Pulmonary artery endothelial cell (primary cell): ENCODE results near the gene SLC35A4. TPM values are rescaled to one million over a fixed set of nuclear protein-coding genes. Genes with fewer than 3 reads are reported as not detected.
"Not testable (repeated sequence)": the region's sequence is repeated elsewhere in the genome, so short reads cannot be mapped to it uniquely, and the experiment has no call there.

Source experiments
- DNase-seq: peaks from one replicate; pipeline ENCODE4 v3.0.0-alpha.2; 2011; ENCODE audit warnings: low read depth, low spot score
- total RNA-seq: library from RNA; depleted of rRNA; stranded (reverse); fragments of >200 nt; gene quantifications from 2 replicates; pipeline ENCODE4 v1.2.3, GENCODE V29; 2014

Gene SLC35A4
- total RNA-seq, 1 donor from 2014 or later, result 22.6 TPM

DNA sequence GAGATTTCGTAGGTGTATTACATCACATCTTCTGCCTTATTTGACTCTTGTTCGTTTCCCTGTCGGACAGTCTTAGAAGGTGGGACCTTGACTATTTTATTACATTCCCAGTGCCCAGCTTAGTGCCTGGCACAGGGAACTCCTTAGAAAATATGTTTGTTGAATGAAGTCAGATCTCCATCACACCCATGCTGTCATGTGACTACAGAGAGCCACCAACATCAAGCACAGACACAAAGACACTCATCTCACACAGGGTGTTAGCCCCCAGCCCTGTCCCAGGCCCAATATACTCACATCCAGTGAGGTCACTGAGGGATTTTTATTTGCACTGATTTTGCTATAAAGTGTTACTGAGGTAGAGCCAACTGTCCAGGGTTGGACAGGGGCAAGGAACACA lies 6.7 kb upstream of the SLC35A4 start:
- no peak for DNase-seq

DNA sequence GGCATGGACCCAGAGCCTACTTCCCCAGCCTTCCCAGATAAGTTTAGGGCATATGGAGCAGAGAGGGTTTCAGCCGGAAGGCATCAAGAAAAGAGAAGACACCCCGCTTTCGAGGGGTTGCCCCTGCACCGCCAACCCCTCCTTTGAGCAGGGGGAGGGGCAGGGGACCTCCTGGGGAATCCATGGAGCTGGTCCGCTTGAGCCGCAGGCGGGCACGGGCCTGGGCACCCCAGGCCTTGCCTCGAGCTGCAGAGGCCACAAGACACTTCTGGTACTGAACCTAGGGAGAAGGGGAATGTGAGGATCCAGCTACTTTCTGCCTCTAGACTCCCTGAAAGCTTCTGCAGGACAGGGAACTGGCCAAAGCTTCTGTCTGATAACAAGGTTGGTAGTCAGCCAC lies 6.1 kb upstream of the SLC35A4 start:
- DNase-seq, result no peak

DNA sequence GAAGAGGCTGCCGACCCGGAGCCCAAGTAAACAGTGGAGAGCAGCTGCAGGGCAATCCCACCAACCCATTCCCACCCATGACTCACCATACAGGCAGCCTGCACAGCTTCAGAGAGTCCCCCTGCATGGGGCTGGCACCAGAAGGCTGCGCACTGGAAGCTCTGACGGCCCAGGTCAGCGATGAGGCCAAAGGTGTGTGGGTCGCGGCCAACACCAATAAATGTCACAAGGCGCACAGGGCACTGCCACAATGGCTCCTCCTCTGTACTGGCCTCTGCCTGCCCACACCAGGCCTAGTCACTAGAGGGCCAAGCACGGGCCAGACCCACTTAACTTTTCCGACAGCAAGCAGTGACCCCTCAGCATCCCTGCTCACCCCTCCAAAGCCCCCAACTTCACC lies 4.4 kb upstream of the SLC35A4 start:
- DNase-seq, result no peak

DNA sequence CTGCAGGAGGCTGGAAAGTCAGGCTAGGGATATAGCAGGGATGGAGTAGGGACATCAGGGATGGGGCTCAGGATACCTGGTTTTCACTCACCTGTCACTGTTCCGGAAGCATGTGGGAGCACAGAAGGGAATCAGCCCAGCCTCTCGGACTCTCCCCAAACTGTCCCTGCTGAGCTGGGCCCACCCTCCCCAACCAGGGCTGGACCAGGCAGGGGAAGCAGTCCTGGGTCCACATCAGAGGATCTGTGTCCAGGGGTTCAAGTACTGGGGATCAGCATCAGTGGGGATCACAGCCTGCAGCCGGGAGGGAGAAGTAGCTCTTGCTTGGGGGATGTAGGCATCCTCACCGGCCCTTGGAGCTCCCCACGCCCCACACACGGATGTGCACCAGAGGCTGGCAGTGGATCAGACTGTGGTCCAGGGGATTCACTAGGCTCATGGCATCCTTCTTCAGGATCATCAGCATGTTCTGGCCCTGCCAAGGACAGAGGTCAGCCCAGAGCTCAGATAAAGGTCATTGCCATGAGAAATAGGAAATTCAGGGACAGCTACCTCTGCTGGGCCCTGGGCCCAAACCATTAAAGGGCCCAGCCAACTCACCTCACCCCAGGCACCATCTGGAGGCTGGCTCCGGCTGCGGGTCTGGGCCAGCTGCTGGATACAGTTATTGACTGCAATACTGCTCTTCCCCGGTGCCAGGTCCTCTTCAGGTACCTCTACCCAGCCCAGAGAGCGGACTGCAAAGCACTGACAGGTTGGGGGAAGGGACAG lies 2.7 kb upstream of the SLC35A4 start:
- DNase-seq, result no peak

DNA sequence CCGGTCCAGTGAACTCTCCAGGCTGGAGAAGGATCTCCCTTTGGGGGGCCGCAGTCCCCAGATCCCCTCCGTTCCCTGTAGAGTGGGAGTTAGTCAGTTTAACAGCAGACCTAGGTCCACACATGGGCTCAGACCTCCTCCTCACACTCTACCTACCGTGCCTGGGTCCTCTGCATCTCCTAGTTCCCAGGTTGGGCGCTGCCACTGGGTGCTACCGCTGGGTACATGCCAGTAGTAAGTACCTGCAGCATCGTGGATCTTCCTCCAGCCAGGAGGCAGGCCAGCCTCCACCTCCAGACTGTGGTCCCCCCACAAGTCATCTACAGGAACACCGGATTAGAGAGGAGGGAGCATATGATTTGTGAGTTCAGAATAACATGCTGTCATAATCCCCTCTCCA lies 1.0 kb upstream of the SLC35A4 start:
- DNase-seq, result no peak

DNA sequence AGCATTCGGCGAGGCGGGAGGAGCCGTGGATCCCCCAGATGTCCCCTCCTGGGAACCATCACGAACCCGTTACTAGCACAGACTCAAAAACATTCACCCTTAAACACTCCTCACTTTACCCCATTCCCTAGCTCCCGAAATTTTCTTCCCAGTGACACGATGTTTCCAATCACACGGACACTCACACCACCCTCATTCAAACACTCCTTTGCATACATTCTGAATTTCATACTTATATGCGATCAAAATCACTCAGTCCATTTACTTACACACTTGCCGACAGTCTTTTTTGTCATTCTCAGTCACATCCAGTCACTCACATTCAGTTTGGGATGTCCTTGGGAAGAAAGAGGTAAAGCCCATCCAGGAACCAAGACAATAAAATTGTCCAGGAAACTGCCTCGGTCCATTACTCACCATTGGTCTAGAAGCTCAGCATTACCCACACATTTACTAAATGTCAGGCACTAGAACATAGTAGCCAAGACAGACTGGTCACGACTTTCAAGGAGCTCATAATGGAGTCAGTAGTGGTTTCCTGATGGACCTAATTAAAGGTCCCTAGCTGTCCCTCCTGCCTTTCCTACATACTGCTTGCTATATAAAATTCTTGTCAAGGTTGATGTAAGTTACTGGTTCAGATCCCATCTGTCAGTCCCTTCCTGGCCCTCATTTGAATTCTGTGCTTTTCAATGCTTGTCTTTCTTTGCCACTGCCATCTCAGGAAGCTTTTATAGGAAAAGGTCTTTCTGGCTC lies 574 bp downstream of the SLC35A4 start:
- no peak for DNase-seq

DNA sequence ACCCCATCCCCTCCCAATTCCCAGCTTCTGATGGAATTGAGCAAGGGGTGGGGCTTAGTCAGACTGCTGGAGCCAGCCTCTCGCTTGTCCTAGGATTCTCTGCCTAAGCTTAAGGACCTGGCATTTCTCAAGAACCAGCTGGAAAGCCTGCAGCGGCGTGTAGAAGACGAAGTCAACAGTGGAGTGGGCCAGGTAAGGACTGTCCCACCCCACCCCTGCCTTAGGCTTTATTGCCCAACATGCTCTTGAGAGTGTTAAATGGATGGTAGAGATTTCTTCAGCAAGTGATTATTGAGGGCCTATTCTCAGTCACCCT lies 1.1 kb downstream of the SLC35A4 start:
- DNase-seq, result no peak

DNA sequence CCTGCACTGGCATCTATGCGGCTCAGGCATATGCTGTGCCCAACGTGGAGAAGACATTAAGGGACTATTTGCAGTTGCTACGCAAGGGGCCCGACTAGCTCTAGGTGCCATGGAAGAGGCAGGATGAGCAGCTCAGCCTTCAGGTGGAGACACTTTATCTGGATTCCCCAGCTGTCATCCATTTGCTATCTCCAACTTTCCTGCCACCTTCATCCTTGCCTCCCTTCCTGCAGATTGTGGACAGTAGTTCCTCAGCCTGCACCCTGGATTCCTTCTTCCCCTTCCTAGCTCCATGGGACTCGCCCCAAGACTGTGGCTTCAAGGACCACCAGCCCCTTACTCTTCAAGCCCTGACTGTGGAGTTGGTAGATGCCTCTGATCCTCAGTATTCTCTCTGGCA lies 2.0 kb downstream of the SLC35A4 start:
- DNase-seq, result no peak

DNA sequence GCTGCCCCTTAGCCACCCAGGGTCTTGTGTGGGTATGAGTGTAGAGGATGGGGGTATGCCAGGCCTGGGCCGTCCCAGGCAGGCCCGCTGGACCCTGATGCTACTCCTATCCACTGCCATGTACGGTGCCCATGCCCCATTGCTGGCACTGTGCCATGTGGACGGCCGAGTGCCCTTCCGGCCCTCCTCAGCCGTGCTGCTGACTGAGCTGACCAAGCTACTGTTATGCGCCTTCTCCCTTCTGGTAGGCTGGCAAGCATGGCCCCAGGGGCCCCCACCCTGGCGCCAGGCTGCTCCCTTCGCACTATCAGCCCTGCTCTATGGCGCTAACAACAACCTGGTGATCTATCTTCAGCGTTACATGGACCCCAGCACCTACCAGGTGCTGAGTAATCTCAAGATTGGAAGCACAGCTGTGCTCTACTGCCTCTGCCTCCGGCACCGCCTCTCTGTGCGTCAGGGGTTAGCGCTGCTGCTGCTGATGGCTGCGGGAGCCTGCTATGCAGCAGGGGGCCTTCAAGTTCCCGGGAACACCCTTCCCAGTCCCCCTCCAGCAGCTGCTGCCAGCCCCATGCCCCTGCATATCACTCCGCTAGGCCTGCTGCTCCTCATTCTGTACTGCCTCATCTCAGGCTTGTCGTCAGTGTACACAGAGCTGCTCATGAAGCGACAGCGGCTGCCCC lies 2.6 kb downstream of the SLC35A4 start:
- DNase-seq, result no peak

DNA sequence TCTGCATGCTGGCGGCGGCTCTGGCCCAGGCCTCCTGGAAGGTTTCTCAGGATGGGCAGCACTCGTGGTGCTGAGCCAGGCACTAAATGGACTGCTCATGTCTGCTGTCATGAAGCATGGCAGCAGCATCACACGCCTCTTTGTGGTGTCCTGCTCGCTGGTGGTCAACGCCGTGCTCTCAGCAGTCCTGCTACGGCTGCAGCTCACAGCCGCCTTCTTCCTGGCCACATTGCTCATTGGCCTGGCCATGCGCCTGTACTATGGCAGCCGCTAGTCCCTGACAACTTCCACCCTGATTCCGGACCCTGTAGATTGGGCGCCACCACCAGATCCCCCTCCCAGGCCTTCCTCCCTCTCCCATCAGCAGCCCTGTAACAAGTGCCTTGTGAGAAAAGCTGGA lies 3.2 kb downstream of the SLC35A4 start:
- DNase-seq, result no peak

DNA sequence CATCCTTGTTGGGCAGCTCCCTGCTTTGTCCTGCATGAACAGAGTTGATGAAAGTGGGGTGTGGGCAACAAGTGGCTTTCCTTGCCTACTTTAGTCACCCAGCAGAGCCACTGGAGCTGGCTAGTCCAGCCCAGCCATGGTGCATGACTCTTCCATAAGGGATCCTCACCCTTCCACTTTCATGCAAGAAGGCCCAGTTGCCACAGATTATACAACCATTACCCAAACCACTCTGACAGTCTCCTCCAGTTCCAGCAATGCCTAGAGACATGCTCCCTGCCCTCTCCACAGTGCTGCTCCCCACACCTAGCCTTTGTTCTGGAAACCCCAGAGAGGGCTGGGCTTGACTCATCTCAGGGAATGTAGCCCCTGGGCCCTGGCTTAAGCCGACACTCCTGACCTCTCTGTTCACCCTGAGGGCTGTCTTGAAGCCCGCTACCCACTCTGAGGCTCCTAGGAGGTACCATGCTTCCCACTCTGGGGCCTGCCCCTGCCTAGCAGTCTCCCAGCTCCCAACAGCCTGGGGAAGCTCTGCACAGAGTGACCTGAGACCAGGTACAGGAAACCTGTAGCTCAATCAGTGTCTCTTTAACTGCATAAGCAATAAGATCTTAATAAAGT lies 3.9 kb downstream of the SLC35A4 start:
- DNase-seq, result no peak

DNA sequence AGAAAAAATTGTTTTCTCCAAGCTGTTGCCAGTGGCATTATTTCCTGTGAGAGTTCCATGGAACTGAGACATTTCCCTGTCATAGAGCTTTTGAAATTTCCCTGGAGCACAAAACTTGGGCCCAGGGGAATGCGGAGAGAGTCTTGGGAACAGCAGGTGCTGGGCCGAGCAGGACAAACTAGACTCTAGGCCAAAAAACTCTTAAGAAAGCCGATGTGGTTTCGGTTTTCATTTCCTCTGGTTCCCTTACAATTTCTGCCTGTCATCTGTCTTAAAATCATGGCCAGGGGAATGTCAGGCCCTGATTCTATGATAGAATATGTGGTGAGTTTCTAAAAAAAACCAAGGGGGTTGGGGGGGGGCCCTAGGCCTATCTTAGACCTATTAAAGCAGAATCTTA lies 4.6 kb downstream of the SLC35A4 start:
- DNase-seq, result no peak

DNA sequence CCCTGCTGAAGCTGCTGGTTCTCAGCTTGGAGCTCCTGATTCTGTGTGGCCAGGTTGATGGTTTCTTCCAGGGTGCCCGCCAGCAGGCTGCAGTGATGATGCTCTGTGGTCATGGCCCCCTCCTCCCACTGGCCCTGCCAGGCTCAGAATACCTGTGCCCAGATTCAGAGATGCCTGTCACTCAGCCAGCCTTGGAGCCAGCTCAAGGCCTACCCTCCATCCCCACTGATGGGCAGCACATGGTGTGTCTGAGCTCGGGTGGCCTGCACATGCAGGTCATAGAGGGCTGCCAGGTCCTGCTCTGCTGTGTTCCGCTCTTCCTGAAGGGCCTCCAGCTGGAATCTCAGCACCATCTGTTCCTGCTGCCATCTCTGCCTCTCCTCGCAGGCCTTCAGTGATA lies 5.4 kb downstream of the SLC35A4 start:
- no peak for DNase-seq

DNA sequence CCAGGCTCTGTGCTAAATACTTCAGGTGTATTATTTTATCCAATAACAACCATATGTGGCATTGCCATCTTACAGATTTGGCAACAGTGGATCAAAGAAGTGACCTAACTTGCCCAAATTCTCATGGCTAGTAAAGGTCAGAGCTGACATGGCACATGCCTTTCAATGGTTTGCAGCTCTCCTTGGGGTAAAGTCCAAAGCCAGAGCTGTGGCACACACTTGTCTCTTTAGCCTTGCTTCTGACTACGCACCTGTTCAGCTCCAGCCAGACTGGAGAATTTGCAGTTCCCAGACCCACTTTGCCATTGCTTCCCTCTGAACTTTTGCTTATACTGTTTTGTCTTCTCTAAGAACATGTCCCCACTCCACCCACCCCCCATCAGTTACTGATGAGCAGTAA lies 5.9 kb downstream of the SLC35A4 start:
- DNase-seq, result no peak

DNA sequence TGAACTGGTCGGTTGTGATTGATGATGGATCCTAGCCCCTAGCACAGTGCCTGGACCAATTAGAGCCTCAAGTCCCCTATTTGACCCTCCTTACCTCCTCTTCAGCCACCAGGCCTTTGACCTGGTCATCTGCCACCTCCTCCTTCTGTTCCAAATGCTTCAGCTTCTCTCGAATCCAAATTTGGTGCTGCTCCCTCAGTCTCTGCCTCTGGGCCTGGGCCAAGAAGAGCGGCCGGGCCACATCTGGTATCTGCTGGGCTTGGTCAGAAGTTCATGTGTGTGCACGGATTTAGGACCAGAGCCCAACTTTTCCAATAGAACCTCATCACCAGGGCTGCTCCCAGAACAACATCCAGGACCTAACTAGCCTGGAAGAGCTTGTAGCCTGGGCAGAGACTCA lies 6.5 kb downstream of the SLC35A4 start:
- DNase-seq, result no peak

DNA sequence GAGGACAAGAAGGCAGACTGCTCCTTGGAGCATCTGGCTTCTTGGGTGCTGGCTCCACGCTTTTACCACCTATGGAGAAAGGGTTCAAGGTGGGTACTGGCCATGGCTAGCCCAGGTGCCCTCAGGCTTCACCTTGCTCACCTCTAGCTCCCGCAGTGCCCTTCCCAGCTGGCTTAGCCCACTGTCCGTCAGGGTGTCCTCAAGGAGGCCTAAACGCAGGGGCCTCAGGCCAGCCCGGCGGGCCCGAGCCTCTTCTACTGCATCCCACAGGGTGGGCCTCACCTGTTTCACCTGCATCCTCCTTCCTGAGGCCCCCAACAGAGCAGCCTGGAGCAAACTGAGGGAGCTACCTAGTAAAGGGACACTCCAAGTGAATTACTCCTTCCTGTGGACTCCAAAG lies 9.1 kb downstream of the SLC35A4 start:
- DNase-seq, result no peak

DNA sequence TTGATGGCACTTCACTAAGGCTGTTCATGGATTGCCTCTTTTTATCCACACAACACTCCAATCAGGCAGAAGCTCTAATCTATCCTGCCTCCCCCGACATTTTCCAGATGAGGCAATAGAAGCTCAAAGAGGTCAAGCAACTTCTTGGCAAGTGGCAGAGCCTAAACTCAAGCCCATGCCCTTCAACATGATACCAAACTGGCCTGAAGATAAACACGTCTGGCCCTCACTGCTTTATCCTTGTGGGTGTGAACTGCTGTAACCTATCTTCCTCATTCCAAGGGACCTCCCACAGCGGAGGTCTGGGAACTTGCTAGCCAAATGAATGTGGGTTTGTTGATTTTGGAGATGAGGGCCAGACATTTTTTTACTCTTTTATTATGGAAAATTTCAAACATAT lies 9.5 kb downstream of the SLC35A4 start:
- DNase-seq, result no peak

DNA sequence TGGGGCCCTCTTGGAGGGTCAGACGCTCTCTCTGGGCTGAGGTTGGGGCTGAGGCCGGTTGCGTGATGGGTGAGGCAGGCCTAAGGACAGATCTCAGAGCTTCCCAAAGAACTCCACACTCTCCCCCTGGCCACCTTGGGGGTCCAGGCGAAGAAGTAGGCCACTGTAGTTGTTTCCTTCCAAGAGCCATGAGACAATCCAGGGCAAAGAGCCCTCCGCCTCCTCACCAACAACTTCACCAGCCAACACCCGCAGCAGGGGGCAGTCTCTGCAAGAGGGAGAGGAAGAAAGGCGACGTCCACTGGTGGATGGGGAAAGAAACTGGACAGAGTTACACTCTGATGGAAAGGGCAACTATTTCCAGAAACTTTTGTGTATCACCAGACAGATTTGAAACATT lies 10.7 kb downstream of the SLC35A4 start:
- peak; percentile 19 for DNase-seq

DNA sequence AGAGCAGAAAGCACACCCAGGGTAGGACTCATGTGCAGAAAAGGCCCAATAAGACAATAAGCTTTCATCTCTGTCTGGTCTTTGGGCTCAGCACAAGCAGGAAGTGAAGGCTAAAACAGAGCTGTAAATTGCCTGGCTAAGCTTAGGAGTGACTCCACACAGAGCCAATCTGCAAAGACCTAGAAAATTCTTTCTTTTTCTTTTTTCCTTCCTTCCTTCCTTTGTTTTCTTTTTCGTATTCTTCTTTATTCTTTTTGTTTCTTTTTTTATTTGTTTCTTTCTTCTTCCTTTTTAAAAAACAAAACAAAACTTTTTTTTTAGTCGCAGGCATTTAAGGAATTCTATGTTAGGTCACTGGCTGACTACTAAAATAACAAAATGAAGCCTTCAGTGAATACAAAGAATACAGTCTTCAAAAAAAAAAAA lies 12.2 kb downstream of the SLC35A4 start:
- DNase-seq, result no peak

DNA sequence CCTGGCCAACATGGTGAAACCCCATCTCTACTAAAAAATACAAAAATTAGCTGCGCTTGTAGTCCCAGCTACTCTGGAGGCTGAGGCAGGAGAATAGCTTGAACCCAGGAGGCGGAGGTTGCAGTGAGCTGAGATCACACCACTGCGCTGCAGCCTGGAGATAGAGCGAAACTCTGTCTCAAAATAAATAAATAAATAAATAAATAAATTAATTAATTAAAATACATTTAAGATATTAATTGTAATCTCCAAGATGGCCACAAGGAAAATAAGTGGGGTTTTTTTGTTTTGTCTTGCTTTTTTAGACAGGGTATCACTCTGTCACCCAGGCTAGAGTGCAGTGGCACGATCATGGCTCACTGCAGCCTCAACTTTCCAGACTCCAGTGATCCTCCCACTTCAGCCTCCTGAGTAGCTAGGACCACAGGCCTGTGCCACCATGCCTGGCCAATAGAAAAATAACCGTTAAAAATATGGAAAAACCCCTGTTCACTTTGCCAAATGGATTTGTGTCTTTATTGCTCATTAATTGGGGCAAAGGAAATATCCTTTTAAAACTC lies 14.6 kb downstream of the SLC35A4 start:
- not testable (repeated sequence) for DNase-seq

DNA sequence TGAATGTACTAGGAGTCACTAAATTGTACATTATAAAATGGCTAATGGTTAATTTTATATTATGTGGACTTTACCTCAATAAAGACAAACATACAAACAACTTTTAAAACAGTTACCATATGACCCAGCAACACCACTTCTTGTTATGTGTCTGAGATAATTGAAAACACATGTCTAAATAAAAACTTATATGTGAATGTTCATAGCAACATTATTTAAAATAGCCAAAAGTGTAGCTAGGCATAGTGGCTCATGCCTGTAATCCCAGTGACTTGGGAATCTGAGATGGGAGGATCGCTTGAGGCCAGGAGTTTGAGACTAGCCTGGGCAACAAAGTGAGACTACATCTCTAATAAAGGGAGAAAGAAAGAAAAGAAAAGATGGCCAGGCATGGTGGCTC lies 22.9 kb downstream of the SLC35A4 start:
- DNase-seq, result no peak
